Stomach (tissue), 4 donors: ENCODE results near the gene RIMBP2.

Source experiments
- CTCF ChIP-seq, 7 experiments: fragments of 450-650 bp in 4 of 7; fragments of 200-600 bp in 3 of 7; sonication (generic) in 3 of 7; IDR thresholded peaks; one replicate each; pipeline ENCODE4 v1.5.1; 2016 to 2019; ENCODE audit warnings: antibody characterized with exemption in 7 of 7, control low read depth in 2 of 7, mild to moderate bottlenecking in 1 of 7
- POLR2A ChIP-seq, 4 donors: fragments of 450-650 bp; IDR thresholded peaks; one replicate each; pipeline ENCODE4 v1.6.1; 2016; ENCODE audit warnings: antibody characterized with exemption in 4 of 4, control low read depth in 2 of 4, mild to moderate bottlenecking in 1 of 4, moderate library complexity in 1 of 4
- POLR2AphosphoS5 ChIP-seq, 3 donors: sonication (generic); formaldehyde crosslinking; IDR thresholded peaks; one replicate each; pipeline ENCODE4 v1.6.1; 2016; ENCODE audit warnings: antibody characterized with exemption in 3 of 3

- TF ChIP-seq POLR2A (IDR thresholded peaks at IDR 0.05) (no peak), CTCF (IDR thresholded peaks at IDR 0.05) (no peak), POLR2AphosphoS5 (IDR thresholded peaks at IDR 0.05) (no peak)
These were observed 288.7 kb downstream of the RIMBP2 start for GRCh38 chr12:130427381-130427887.
